GM21619 (cell line): Measurements from ENCODE around the gene TUBGCP5.
"Not testable (repeated sequence)": the region's sequence is repeated elsewhere in the genome, so short reads cannot be mapped to it uniquely, and the experiment has no call there.

Experiments
- ATAC-seq: cut with Tn5 transposase; IDR thresholded peaks from one replicate; pipeline ENCODE4 v1.9.1; 2021; ENCODE audit not compliant: unreplicated experiment

The TUBGCP5 gene

GRCh38 chr15:23039143-23039916, at the start of gene TUBGCP5:
TUBGCP5 (minus strand) TSS chr15:23039569; CDS start chr15:23039543, 26 bp downstream.
- peak; percentile 93 for ATAC-seq

- ATAC-seq = no peak
Measured at GRCh38 chr15:23083115-23083514, 43.7 kb upstream of the TUBGCP5 start.

DNA sequence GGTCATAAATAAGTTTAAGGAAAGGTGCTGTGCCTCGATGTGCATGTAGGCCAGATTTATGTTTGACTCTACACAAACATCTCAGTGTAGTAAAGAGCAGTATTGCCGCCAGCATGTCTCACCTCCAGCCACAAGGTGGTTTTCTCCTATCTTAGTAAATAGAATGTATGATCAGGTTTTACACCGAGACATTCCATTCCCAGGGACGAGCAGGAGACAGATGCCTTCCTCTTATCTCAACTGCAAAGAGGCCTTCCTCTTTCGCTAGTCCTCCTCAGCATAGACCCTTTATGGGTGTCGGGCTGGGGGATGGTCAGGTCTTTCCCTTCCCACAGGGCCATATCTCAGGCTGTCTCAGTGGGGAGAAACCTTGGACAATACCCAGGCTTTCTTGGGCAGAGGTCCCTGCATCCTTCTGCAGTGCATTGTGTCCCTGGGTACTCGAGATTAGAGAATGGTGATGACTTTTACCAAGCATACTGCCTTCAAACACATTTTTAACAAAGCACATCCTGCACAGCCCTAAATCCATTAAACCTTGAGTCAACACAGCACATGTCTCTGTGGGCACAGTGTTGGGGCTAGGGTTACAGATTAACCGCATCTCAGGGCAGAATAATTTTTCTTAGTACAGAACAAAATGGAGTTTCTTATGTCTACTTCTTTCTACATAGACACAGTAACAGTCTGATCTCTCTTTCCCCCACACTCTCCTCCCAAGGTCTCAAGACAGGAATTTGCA, 42.8 kb upstream of the TUBGCP5 start:
- not testable (repeated sequence) for ATAC-seq

GRCh38 chr15:23081271-23081670, 41.9 kb upstream of the TUBGCP5 start:
- no peak for ATAC-seq

- ATAC-seq = no peak
Measured at GRCh38 chr15:23079766-23080165, 40.4 kb upstream of the TUBGCP5 start.

- ATAC-seq = no peak
Measured at GRCh38 chr15:23075927-23076326, 36.6 kb upstream of the TUBGCP5 start.

- ATAC-seq = no peak
Measured at GRCh38 chr15:23074684-23075083, 35.3 kb upstream of the TUBGCP5 start.

DNA sequence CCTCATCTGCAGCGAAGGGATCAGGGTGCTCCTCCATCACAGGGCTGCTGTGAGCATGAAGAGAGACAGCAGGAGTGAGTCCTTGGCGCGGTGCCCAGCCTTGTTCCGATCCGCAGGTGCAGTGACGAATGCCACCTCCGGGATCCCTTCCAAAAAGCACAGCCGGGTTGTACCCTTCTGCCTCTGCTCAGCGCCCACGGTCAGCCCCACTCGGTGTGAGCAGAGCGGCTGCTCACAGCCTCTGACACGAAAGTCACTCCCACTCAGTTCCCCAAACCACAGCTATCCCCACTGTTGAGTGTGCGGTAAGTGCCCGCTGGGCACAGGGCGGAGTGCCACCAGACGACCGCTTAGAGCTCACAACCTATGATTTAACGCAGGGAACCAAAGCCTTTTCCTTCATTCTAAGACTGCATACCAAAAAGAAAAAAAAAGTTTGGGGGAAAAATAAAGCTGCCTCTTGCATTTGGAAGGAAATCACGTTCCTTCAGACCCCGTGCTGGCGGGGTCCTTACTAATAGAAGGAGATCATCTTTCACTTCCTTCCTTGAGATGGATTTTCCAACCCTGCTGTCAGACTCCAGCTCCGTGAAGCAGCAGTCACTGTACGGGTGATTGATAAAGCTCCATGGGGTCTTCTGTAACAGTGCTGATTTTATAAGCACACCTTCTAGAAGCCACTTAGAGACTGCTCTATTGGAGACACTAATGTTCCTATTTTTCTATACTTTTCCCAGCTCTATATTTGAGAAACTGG, 34.7 kb upstream of the TUBGCP5 start:
- ATAC-seq = no peak

- ATAC-seq = no peak
Measured at GRCh38 chr15:23072633-23073032, 33.3 kb upstream of the TUBGCP5 start.

GRCh38 chr15:23069496-23070166, 30.3 kb upstream of the TUBGCP5 start:
- ATAC-seq = no peak

DNA sequence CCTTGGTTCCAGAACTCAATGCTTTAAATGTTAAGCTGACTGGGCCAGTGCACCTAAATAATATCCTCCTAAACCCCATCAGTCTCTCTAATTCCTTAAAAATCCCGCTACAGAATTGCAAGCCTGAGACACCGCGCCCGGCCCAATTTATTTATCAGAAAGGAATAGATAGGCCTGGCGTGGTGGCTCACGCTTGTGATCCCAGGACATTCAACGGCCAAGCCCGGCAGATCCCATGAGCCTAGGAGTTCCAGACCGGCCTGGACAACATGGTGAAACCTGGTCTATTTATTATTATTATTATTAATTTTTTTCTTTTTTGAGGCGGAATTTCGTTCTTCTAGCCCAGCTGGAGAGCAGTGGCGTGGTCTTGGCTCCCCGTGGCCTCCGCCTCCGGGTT, 28.0 kb upstream of the TUBGCP5 start:
- ATAC-seq = no peak

- no peak for ATAC-seq
Measured at GRCh38 chr15:23065836-23066235, 26.5 kb upstream of the TUBGCP5 start.

DNA sequence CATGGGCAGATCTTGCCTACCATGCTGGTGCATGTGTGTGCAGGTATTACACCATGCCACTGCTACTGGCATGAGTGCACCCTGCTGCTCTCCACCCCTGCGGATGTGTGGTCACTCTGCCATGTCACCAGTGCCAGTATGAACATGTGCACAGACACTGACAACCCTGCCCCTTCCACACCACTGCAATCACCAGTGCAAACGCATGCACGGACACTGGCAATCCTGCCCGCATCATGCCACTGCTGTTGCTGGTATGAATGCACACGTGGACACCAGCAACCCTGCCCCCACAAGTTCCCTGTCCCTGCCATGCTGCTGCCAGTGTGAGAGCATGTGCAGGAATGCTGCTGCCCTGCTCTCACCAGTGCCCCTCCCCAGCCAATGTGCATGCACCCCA, 24.8 kb upstream of the TUBGCP5 start:
- ATAC-seq = no peak

DNA sequence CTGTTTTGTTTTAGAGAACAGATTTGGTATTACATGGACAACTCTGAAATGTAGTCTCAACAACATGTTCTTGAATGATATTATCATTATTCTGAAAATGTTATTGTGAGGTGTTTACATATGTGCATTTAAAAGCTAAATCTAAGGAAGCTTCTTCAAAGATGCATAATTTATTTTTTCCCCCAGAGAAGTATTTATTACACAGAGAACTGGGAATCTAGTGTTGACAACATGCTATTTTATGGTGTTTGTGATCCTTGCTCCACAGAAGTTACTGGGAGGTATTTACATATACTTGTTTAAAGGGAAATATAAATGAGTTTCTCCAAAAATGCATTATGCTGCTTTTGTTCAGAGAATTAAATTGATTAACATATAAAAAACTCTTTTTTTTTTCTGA, 18.3 kb upstream of the TUBGCP5 start:
- no peak for ATAC-seq

GRCh38 chr15:23055316-23055715, 15.9 kb upstream of the TUBGCP5 start:
- no peak for ATAC-seq

- ATAC-seq = no peak
Measured at GRCh38 chr15:23052522-23052921, 13.2 kb upstream of the TUBGCP5 start.

- ATAC-seq = no peak
Measured at GRCh38 chr15:23050708-23051107, 11.3 kb upstream of the TUBGCP5 start.

GRCh38 chr15:23049984-23050628, 10.7 kb upstream of the TUBGCP5 start:
- no peak for ATAC-seq

- ATAC-seq = not testable (repeated sequence)
Measured at GRCh38 chr15:23048572-23049282, 9.4 kb upstream of the TUBGCP5 start.

DNA sequence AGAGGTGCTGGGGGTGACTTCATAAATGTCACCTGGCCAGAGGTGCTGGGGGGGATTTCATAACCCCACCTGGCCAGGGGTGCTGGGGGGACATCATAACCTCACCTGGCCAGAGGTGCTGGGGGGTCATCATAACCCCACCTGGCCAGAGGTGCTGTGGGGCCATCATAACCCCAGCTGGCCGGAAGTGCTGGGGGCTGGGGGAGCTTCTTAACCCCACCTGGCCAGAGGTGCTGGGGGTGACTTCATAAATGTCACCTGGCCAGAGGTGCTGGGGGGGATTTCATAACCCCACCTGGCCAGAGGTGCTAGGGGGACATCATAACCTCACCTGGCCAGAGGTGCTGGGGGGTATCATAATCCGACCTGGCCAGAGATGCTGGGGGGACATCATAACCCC, 4.6 kb upstream of the TUBGCP5 start:
- not testable (repeated sequence) for ATAC-seq
